IPS-20b (cell line): ENCODE data around the gene NMT2.

ENCODE experiments used
- H3K27ac ChIP-seq: one replicate; pipeline ENCODE4 v1.5.1; 2013; ENCODE audit warnings: low read length
- H3K27me3 ChIP-seq: 2 replicates; pipeline ENCODE4 v1.6.1; 2013; ENCODE audit warnings: mild to moderate bottlenecking, low read length, inconsistent platforms; ENCODE audit not compliant: insufficient read depth
- H3K36me3 ChIP-seq: 2 replicates; pipeline ENCODE4 v1.6.1; 2013; ENCODE audit warnings: low read depth, mild to moderate bottlenecking, inconsistent platforms, low read length, moderate library complexity; ENCODE audit not compliant: insufficient read depth
- H3K4me1 ChIP-seq: 2 replicates; pipeline ENCODE4 v1.6.1; 2013; ENCODE audit warnings: mild to moderate bottlenecking, control low read depth, inconsistent platforms, low read length, moderate library complexity; ENCODE audit not compliant: insufficient read depth
- H3K4me3 ChIP-seq: 2 replicates; pipeline ENCODE4 v1.5.1; 2013; ENCODE audit warnings: mild to moderate bottlenecking, low read length, inconsistent platforms
- H3K9ac ChIP-seq: 2 replicates; pipeline ENCODE4 v1.6.1; 2013; ENCODE audit warnings: low read depth, mild to moderate bottlenecking, inconsistent platforms, low read length, moderate library complexity
- H3K9me3 ChIP-seq: 2 replicates; pipeline ENCODE4 v1.6.1; 2013; ENCODE audit warnings: mild to moderate bottlenecking, low read depth, low read length, inconsistent platforms; ENCODE audit not compliant: insufficient read depth

The NMT2 gene

DNA sequence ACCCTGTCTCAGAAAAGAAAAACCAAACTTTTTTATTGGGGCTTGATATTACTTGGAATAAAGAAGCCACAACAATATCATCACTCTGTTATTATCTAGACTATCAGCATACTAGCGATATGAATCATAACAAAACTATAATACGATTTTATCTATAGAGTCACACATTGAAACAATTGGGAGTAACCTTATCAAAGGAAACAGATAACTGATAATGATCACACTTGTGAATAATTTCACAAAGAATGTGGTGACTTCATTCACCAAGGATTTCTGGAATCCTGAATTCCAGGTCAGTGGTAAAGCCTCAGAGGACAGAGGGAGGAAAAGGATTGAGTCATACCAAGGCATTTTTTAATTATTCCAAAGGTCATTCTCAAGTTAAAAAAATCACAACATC is 32.1 kb upstream of the NMT2 start:
- no peaks in the 10 kb centered on the region for H3K36me3 ChIP-seq
- no peak overlapping the region for H3K4me3 ChIP-seq
- peaks cover 13% of the 10 kb centered on the region for H3K4me1 ChIP-seq
- H3K9ac ChIP-seq, result peak overlapping the region; percentile 16; the same call in 1 of the 2 replicates
- no peak overlapping the region for H3K27ac ChIP-seq
- no peaks in the 10 kb centered on the region for H3K9me3 ChIP-seq
- H3K27me3 ChIP-seq, result no peaks in the 10 kb centered on the region

GRCh38 chr10:15197911-15198310 is 29.4 kb upstream of the NMT2 start:
- H3K27me3 ChIP-seq, result no peaks in the 10 kb centered on the region
- no peaks in the 10 kb centered on the region for H3K9me3 ChIP-seq
- H3K9ac ChIP-seq, result no peak overlapping the region
- H3K27ac ChIP-seq, result no peak overlapping the region
- peaks cover 13% of the 10 kb centered on the region for H3K4me1 ChIP-seq
- no peaks in the 10 kb centered on the region for H3K36me3 ChIP-seq
- H3K4me3 ChIP-seq, result no peak overlapping the region

DNA sequence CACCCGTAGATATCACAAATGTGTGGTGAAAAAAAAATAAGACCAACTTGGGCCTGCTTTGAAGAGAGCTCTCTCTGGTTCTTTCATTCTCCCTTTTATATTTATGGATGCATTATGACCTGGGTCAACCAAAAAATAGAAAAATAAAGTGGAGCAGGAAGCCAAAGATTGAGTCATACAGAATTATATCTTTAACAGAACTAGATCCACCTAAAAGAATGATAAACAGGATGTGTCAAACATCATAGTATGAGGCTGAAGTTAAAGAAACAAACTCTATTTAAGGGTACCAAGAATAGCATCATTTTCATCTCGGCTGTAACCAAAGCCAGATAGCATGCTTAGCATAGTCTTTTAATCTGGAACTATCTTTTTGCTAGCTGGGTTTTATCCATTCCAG is 28.8 kb upstream of the NMT2 start:
- Histone ChIP-seq H3K9ac (no peak overlapping the region), H3K36me3 (no peaks in the 10 kb centered on the region), H3K27ac (no peak overlapping the region), H3K27me3 (no peaks in the 10 kb centered on the region), H3K4me3 (no peak overlapping the region), H3K9me3 (no peaks in the 10 kb centered on the region), H3K4me1 (peaks cover 13% of the 10 kb centered on the region)

- H3K4me1 ChIP-seq, result peaks cover 10% of the 10 kb centered on the region
Measured at GRCh38 chr10:15196021-15196834, 27.7 kb upstream of the NMT2 start.

DNA sequence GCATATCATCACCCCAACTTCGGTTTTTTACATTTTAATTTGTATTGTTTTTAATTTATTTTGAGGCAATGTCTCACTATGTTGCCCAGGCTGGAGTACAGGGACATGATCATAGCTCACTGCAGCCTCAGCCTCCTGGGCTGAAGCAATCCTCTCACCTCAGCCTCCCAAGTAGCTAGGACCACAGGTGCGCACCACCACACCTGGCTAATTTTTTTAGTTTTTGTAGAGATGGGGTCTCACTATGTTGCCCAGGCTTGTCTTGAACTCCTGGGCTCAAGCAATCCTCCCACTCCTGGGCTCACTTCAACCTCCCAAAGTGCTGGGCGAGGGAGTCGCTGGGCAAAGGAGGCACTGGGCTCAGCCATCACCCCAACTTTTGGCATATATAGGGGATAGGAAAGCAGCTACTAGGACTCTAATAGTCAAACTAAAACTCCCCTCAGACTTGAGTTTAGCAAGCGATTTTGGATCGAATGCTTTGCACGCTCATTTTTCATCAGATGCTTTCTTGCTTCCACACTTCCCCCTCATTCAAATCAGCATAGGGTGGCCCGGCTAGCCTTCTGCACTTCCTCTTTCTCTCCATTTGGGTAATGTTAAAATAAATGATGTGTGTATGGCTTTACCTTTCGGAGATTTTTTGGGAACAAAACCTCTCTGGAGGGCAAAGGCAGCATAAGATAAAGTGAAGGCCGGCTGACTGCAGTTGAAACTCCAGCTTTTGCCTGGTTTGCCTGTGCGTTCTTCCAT is 20.8 kb upstream of the NMT2 start:
- H3K27me3 ChIP-seq, result no peaks in the 10 kb centered on the region
- H3K9me3 ChIP-seq, result no peaks in the 10 kb centered on the region
- no peak overlapping the region for H3K4me3 ChIP-seq
- no peaks in the 10 kb centered on the region for H3K36me3 ChIP-seq
- no peaks in the 10 kb centered on the region for H3K4me1 ChIP-seq
- H3K9ac ChIP-seq, result no peak overlapping the region
- H3K27ac ChIP-seq, result no peak overlapping the region

More at GRCh38 chr10:15196021-15196834, 27.7 kb upstream of the NMT2 start:
- H3K27me3 ChIP-seq, result no peaks in the 10 kb centered on the region
- no peaks in the 10 kb centered on the region for H3K9me3 ChIP-seq
- H3K4me3 ChIP-seq, result no peak overlapping the region; the same call in 1 of the 2 replicates
- H3K27ac ChIP-seq, result no peak overlapping the region
- H3K9ac ChIP-seq, result no peak overlapping the region
- H3K36me3 ChIP-seq, result no peaks in the 10 kb centered on the region

DNA sequence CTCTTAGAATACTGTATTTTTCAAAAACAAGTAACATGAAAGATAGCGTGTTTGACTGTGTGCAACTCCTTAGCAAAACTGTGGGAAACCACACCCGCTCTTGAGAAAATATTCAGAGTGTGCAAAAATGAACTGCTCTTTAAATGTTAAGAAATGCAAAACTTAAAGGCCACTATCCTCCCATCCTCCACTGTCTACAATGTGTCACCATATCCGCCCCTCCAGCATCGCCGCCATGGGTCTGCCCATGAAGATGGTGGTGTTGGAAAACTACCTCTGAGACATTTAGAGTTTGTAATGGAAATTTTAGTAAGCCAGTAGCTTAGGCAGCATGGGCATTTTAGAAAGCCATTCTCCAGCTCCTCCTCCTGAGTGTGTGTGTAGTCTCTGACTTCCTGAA is 20.1 kb upstream of the NMT2 start:
- no peak overlapping the region for H3K4me3 ChIP-seq
- H3K4me1 ChIP-seq, result no peaks in the 10 kb centered on the region
- no peaks in the 10 kb centered on the region for H3K36me3 ChIP-seq
- no peaks in the 10 kb centered on the region for H3K27me3 ChIP-seq
- no peak overlapping the region for H3K9ac ChIP-seq
- no peak overlapping the region for H3K27ac ChIP-seq
- no peaks in the 10 kb centered on the region for H3K9me3 ChIP-seq

GRCh38 chr10:15183689-15184481 is 15.4 kb upstream of the NMT2 start:
- Histone ChIP-seq H3K36me3 (no peaks in the 10 kb centered on the region), H3K27me3 (no peaks in the 10 kb centered on the region), H3K27ac (no peak overlapping the region), H3K4me1 (no peaks in the 10 kb centered on the region), H3K9me3 (no peaks in the 10 kb centered on the region), H3K4me3 (no peak overlapping the region), H3K9ac (no peak overlapping the region)

GRCh38 chr10:15182540-15183207 is 14.2 kb upstream of the NMT2 start:
- H3K27me3 ChIP-seq, result no peaks in the 10 kb centered on the region
- H3K27ac ChIP-seq, result no peak overlapping the region
- H3K4me3 ChIP-seq, result no peak overlapping the region
- H3K9ac ChIP-seq, result no peak overlapping the region
- H3K36me3 ChIP-seq, result no peaks in the 10 kb centered on the region
- no peaks in the 10 kb centered on the region for H3K4me1 ChIP-seq
- no peaks in the 10 kb centered on the region for H3K9me3 ChIP-seq

DNA sequence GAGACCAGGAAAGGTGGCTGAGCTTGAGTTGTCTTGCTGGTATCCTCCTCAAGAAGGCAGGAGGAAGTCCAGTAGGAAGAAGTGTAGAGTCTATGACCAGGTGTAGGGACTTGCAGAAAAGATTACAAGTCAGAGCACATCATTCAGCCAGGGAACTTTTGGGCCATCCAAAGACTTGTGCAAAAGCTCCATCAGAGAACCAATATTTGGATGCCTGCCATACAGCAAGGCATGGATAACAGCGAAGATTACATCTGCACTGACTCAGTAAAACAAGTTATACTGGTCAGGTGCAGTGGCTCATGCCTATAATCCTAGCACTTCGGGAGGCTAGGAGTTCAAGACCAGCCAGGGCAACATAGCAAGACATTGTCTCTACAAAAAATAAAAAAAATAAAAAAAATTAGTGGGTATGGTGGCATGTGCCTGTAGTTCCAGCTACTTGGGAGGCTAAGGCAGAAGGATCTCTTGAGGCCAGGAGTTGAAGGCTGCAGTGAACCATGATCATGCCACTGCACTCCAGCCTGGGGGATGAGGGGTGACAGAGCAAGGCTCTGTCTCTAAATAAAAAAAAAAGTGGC is 13.2 kb upstream of the NMT2 start:
- no peak overlapping the region for H3K4me3 ChIP-seq
- no peak overlapping the region for H3K27ac ChIP-seq
- no peaks in the 10 kb centered on the region for H3K36me3 ChIP-seq
- H3K4me1 ChIP-seq, result no peaks in the 10 kb centered on the region
- no peaks in the 10 kb centered on the region for H3K9me3 ChIP-seq
- no peaks in the 10 kb centered on the region for H3K27me3 ChIP-seq
- H3K9ac ChIP-seq, result no peak overlapping the region

DNA sequence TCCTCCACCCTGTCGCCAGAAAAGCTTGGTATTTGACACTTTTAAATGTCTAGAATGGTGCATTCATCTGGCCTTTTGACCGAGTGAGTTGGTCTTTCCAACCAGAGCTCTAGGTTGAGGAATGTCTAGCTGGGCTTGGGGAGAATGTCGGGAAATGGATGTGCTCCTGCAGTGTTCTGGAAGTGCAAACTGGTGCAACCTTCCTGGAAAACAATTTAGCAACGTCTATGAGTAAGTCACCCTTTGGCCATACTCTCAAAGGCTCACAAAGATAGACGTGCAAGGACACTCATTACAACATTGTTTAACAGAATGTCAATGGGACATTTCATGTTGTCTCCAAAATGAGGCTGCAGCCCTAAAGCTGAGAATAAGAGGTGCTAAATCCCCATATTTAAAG is 12.2 kb upstream of the NMT2 start:
- Histone ChIP-seq H3K9me3 (no peaks in the 10 kb centered on the region), H3K36me3 (no peaks in the 10 kb centered on the region), H3K27me3 (no peaks in the 10 kb centered on the region), H3K4me1 (no peaks in the 10 kb centered on the region), H3K9ac (no peak overlapping the region), H3K27ac (no peak overlapping the region), H3K4me3 (no peak overlapping the region)

- H3K4me1 ChIP-seq, result no peaks in the 10 kb centered on the region
Measured at GRCh38 chr10:15176269-15176668, 7.8 kb upstream of the NMT2 start.

More at GRCh38 chr10:15176269-15176668, 7.8 kb upstream of the NMT2 start:
- H3K27me3 ChIP-seq, result no peaks in the 10 kb centered on the region
- H3K27ac ChIP-seq, result no peak overlapping the region
- H3K4me3 ChIP-seq, result no peak overlapping the region
- H3K9ac ChIP-seq, result no peak overlapping the region
- no peaks in the 10 kb centered on the region for H3K9me3 ChIP-seq
- H3K36me3 ChIP-seq, result no peaks in the 10 kb centered on the region
